Bronchial epithelial cell (primary cell): Measurements from ENCODE around the gene LSP1. TPM values are rescaled to one million over a fixed set of nuclear protein-coding genes. Genes with fewer than 3 reads are reported as not detected.

Experiments
- DNase-seq: peaks from one replicate; pipeline ENCODE4 v3.0.0-alpha.2; 2010; ENCODE audit warnings: low read depth
- FAIRE-seq: peaks from 2 replicates; lab custom pipeline; 2011; peaks lifted over from hg19 to GRCh38; lab: Jason Lieb, UNC
- H3K27me3 ChIP-seq: 2 replicates; pipeline ENCODE4 v1.5.1; 2011; ENCODE audit warnings: low read length; ENCODE audit not compliant: control insufficient read depth, insufficient read depth
- H3K36me3 ChIP-seq: 2 replicates; pipeline ENCODE4 v1.5.1; 2011; ENCODE audit warnings: low read length; ENCODE audit not compliant: control insufficient read depth, insufficient read depth
- H3K4me3 ChIP-seq: 2 replicates; pipeline ENCODE4 v1.5.1; 2011; ENCODE audit warnings: mild to moderate bottlenecking, low read depth, low read length, control low read depth
- total RNA-seq: library from RNA; depleted of rRNA; stranded (reverse); fragments of >200 nt; gene quantifications from 2 replicates; pipeline ENCODE4 v1.2.1, GENCODE V29; 2014
- TF ChIP-seq, protein P1 (sequence below): IDR thresholded peaks from 2 replicates; pipeline ENCODE4 v1.5.1; 2011; ENCODE audit warnings: mild to moderate bottlenecking, moderate library complexity, low read length, control low read depth, inconsistent platforms; ENCODE audit not compliant: insufficient read depth, severe bottlenecking

Gene LSP1
- total RNA-seq, 1 donor from 2014 or later, result 0.26 TPM

DNA sequence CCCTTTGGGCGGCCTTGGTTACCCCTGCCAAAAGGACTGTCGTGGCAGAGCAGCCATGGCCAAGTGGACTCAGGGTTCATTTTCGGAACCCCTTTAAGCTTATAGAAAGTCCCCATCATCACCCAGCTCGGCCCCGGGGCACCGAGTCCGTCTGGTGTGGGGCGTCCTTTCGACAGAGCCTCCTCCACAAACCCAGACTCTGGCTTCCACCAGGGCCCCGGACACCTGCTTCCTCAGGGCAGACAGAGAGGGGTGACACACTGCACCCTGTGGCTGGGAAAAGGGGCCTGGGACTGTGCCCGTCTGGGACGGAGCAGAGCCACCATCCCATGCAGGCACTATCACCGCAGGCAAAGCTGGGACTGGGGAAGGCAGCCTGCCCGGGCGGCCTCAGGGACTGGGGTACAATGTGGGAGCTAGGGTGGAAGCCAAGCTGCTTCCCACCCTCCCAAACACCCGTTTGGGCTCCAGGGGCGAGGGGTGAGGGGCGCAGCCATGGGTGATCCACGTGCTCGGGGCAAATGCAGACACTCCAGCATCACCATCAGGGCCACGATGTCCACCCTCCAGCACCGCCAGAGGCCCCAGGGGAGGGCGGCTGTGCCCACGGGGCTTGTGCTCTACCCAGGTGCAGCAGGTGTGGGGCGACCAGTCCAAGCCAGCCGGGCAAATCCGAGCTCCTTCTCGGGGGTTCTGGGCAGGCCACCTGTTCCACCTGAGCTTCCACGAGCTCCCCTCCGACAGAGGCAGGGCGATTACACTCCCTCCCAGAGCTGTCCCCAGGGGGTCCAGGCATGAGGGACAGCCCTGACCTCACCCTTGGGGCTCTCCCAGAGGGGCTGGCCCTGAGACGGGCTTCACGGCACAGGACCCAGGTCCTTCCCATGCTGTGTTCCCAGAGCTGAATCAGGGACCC lies 82.5 kb downstream of the LSP1 start:
- DNase-seq (no peak), FAIRE-seq (no peak)
- TF ChIP-seq, protein P1, sequence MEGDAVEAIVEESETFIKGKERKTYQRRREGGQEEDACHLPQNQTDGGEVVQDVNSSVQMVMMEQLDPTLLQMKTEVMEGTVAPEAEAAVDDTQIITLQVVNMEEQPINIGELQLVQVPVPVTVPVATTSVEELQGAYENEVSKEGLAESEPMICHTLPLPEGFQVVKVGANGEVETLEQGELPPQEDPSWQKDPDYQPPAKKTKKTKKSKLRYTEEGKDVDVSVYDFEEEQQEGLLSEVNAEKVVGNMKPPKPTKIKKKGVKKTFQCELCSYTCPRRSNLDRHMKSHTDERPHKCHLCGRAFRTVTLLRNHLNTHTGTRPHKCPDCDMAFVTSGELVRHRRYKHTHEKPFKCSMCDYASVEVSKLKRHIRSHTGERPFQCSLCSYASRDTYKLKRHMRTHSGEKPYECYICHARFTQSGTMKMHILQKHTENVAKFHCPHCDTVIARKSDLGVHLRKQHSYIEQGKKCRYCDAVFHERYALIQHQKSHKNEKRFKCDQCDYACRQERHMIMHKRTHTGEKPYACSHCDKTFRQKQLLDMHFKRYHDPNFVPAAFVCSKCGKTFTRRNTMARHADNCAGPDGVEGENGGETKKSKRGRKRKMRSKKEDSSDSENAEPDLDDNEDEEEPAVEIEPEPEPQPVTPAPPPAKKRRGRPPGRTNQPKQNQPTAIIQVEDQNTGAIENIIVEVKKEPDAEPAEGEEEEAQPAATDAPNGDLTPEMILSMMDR, result no peak
- H3K27me3 ChIP-seq, result no peaks in the 10 kb centered on the region
- H3K4me3 ChIP-seq, result no peak overlapping the region
- no peaks in the 10 kb centered on the region for H3K36me3 ChIP-seq

DNA sequence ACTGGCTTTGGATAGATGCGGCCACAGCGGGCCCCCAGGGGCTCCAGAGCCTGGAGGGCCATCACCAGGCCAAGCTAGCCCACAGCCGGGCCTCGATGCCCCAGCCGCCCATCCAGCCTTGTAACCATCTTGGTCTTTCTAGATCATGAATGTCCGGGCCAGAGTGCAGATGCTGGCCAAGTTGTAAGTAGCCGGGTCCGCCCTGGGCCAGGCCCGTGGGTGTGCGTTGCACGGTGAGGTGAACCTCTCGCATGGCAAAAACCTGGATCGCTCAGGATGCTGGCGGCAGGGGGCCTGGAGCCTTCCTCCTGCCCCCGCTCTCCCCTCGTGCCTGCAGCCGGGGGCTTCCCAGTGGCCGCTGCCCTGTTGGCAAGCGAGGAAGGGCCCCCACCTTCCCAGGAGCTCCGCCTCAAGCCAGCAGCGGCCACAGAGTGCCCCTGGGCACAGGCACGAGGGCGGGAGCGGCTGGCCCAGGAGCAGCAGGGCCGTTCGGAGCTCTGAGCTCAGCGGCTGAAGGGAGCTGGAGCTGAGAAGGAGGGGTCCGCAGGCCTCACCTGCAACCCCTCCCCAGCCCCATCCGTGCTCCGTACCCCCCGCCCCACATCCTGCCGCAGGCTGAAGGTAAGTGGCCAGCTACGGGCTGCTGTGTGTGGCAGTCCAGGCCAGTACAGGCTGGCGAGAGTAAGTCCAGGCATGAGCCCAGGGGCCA lies 83.3 kb downstream of the LSP1 start:
- H3K4me3 ChIP-seq, result no peak overlapping the region
- no peaks in the 10 kb centered on the region for H3K36me3 ChIP-seq
- H3K27me3 ChIP-seq, result no peaks in the 10 kb centered on the region
- TF ChIP-seq, protein P1, result no peak
- DNase-seq (no peak), FAIRE-seq (no peak)

DNA sequence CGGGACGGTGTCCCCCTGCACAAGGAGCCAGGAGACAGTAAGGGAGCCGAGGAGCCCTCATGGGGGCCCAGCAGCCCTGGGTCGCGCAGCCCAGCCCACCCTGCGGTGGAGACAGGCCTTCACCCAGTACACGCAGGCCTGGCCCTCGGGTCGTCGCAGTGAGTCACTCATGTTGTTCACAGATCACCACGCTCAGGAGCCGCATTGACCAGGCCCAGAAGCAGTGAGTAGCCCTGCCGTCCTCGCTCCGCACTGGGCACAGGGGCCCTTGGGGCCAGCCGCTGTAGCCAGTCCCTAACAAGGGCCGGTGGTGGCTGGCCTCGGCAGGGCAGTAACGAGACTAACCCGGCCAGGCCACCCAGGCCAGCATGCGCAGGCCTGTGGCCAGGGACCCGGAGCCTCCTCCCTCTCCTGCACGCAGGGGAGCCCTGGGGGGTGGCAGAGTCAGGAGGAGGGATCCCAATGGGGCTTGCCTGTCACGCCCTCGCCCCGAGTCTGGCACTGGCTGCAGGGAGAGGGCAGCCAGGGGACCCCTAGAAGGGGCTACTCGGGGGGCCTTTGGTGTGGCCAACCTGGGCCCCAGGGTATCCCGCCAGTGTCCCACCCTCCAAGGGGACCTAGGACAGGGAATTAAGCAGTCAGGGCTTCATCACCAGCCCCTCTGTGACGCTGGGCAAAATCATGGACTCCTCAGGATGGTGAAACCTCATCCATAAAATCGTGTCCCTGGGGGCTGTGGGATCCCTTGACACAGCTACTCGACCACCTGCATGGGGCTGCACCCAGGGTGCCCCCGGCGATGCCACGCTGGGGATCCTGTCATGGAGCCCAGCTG lies 84.1 kb downstream of the LSP1 start:
- no peak for FAIRE-seq
- TF ChIP-seq, protein P1, result no peak
- no peak overlapping the region for H3K4me3 ChIP-seq
- no peaks in the 10 kb centered on the region for H3K36me3 ChIP-seq
- H3K27me3 ChIP-seq, result no peaks in the 10 kb centered on the region
- DNase-seq, result no peak

DNA sequence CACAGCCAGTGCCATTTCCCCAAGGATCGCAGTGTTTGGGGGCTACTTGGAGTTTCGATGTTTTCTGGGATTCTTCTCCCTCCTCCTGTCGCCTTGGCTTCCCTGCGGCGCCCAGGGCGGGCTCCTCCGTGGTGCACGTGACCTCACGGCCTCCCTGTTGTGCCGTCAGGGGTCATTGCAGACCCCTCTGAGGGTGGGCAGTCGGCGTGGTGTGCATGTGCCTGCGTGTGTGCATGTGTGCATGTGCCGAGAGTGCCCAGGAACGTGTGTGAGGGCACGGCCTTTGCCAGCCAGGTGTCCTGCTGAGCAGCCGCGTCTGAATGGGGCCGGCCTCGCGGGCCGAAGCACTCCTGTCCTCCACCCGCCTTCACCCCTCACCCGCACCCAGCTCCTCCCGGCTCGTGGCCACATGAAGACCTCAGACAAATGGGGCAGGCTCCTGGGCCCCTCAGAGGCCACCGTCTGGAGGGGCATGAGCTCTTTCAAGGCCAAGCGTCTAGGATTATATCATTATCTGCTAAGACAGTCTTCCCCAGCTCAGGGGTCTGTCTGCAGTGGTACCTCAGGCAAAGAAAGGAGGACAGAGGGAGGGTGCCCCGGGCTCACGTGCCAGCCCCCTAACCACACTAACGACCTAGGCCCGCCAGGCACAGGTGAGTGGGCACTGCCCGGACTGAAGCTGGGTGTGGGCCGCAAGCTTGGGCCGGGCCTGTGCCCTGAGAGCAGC lies 84.9 kb downstream of the LSP1 start:
- no peak for DNase-seq
- H3K27me3 ChIP-seq, result no peaks in the 10 kb centered on the region
- H3K36me3 ChIP-seq, result no peaks in the 10 kb centered on the region
- FAIRE-seq, result no peak
- H3K4me3 ChIP-seq, result no peak overlapping the region
- TF ChIP-seq, protein P1, result no peak

DNA sequence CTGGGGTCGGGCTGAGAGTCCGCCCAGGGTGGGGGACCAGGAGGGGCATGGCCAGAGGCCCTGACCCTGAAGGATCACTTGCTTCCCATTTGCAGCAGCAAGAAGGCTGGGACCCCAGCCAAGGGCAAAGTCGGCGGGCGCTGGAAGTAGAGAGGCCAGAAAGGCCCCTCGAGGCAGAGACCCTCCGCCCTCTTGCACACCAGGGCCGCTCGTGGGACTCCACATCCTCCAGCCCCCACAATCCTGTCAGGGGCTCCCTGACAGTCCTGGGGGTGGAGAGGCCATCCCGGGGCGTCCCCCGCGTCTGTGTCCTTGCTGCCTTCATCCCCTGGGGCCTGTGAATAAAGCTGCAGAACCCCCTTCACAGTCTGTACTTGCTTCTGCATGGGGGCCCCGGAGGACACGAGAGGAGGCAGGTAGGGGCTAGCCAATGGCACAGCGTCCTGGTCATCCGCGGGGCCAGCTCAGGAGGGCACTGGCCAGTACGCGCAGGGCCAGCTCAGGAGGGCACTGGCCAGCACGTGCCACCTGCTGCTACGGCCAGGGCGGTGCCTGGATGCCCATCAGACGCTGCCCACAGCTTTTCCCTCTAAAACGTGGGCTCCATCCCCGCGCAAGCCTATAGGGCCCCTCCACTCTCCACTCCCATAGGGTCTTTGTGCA lies 85.6 kb downstream of the LSP1 start:
- FAIRE-seq (no peak), DNase-seq (no peak)
- no peak overlapping the region for H3K4me3 ChIP-seq

More for the DNA sequence above, 85.6 kb downstream of the LSP1 start:
- no peaks in the 10 kb centered on the region for H3K36me3 ChIP-seq
- TF ChIP-seq, protein P1, result no peak
- H3K27me3 ChIP-seq, result no peaks in the 10 kb centered on the region
